ENCODE measurements around the gene SLC25A38.

DNA sequence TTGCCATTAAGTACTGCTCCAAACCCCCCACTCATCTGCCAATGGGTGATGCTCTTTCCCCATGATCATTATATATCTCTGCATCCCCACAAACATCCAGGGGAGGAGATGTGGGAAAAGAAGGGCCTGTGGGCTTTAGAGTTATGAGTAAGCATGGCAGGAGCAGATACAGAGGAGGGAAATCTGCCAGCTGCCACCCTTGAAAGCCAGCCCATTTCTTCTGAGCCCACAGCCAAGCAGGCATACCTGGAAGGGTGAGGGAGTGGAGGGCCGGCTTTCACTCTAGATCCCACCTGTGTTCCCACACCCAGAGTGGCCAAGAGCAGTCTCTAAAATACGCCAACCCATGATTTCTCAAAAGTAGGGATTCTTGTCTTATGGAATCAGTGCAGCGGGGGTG lies 1.7 kb upstream of the SLC25A38 start:
- TF ChIP-seq CTCF (IDR thresholded peaks at IDR 0.05), result no peak
- no peak for TF ChIP-seq EZH2 (IDR thresholded peaks at IDR 0.05)

Measured in neural progenitor cell (in vitro differentiated cells).